ENCODE results near the gene NEUROG1. TPM values are rescaled to one million over a fixed set of nuclear protein-coding genes. Genes with fewer than 3 reads are reported as not detected.

NEUROG1 gene
- total RNA-seq, 1 experiment from 2014 or later: not detected

GRCh38 chr5:135567661-135568060 lies 31.9 kb upstream of the NEUROG1 start:
- CTCF ChIA-PET: interaction anchor here (0.6 kb wide), 1 partner anchor 105 kb away, joined by 3 read pairs; no protein-coding TSS in a partner anchor
- intact Hi-C loops (cut with micrococcal nuclease; ENCODE audit: unreplicated experiment): no loop called here
- TF ChIP-seq CTCF (conservative IDR thresholded peaks at IDR 0.05; ENCODE audit: low read depth, low read length) (no peak), EZH2 (IDR thresholded peaks at IDR 0.05; ENCODE audit: borderline replicate concordance, low read depth, low read length, poor library complexity, severe bottlenecking) (no peak)

GRCh38 chr5:135566422-135567400 lies 30.9 kb upstream of the NEUROG1 start:
- CTCF ChIA-PET: interaction anchor here (0.6 to 2.3 kb wide), 17 partner anchors 8 to 268 kb away, joined by 3 to 20 read pairs (median 5); partner anchors contain the start of genes CXCL14 and SLC25A48
- DNase-seq (ENCODE audit: low spot score): no peak
- no TSS peak for BruUV-seq (replicated peaks)
- Histone ChIP-seq H3K27me3 (replicated peaks; ENCODE audit: insufficient read depth, low read depth, low read length, poor library complexity) (no peaks in the 10 kb centered on the region), H3K27ac (ENCODE audit: low read depth, low read length, poor library complexity, severe bottlenecking) (no peak overlapping the region), H3K36me3 (ENCODE audit: insufficient read depth, low read length, poor library complexity, severe bottlenecking) (no peaks in the 10 kb centered on the region), H3K4me3 (ENCODE audit: low read depth, low read length, poor library complexity, severe bottlenecking) (no peak overlapping the region), H3K9me3 (ENCODE audit: low read depth, low read length, poor library complexity, severe bottlenecking) (no peaks in the 10 kb centered on the region), H3K4me1 (ENCODE audit: insufficient read depth, low read length, poor library complexity, severe bottlenecking) (peaks cover 5% of the 10 kb centered on the region)
- TF ChIP-seq EZH2 (IDR thresholded peaks at IDR 0.05; ENCODE audit: borderline replicate concordance, low read depth, low read length, poor library complexity, severe bottlenecking): no peak
- POLR2A ChIA-PET (ENCODE audit: low non-redundant PET): no interaction called here
- intact Hi-C loops (cut with micrococcal nuclease; ENCODE audit: unreplicated experiment): no loop called here

More at GRCh38 chr5:135567661-135568060, 31.9 kb upstream of the NEUROG1 start:
- Histone ChIP-seq H3K4me3 (ENCODE audit: low read depth, low read length, poor library complexity, severe bottlenecking) (no peak overlapping the region), H3K27me3 (replicated peaks; ENCODE audit: insufficient read depth, low read depth, low read length, poor library complexity) (no peaks in the 10 kb centered on the region), H3K27ac (ENCODE audit: low read depth, low read length, poor library complexity, severe bottlenecking) (no peak overlapping the region), H3K9me3 (ENCODE audit: low read depth, low read length, poor library complexity, severe bottlenecking) (no peaks in the 10 kb centered on the region), H3K36me3 (ENCODE audit: insufficient read depth, low read length, poor library complexity, severe bottlenecking) (no peaks in the 10 kb centered on the region), H3K4me1 (ENCODE audit: insufficient read depth, low read length, poor library complexity, severe bottlenecking) (peaks cover 5% of the 10 kb centered on the region)
- POLR2A ChIA-PET (ENCODE audit: low non-redundant PET): no interaction called here
- no peak for DNase-seq (ENCODE audit: low spot score)
- BruUV-seq (replicated peaks): no TSS peak

GRCh38 chr5:135565725-135566421 lies 30.1 kb upstream of the NEUROG1 start:
- intact Hi-C loops (cut with micrococcal nuclease; ENCODE audit: unreplicated experiment): no loop called here
- TF ChIP-seq CTCF (conservative IDR thresholded peaks at IDR 0.05; ENCODE audit: low read depth, low read length): peak; percentile 96
- TF ChIP-seq EZH2 (IDR thresholded peaks at IDR 0.05; ENCODE audit: borderline replicate concordance, low read depth, low read length, poor library complexity, severe bottlenecking): no peak
- ChIA-PET POLR2A (ENCODE audit: low non-redundant PET) (no interaction called here), CTCF (interaction anchor here (0.6 to 2.3 kb wide), 16 partner anchors 9 to 269 kb away, joined by 3 to 20 read pairs (median 6); partner anchors contain the start of genes CXCL14 and SLC25A48)
- no TSS peak for BruUV-seq (replicated peaks)
- peak; percentile 72 for DNase-seq (ENCODE audit: low spot score)
- Histone ChIP-seq H3K27me3 (replicated peaks; ENCODE audit: insufficient read depth, low read depth, low read length, poor library complexity) (no peaks in the 10 kb centered on the region), H3K9me3 (ENCODE audit: low read depth, low read length, poor library complexity, severe bottlenecking) (no peaks in the 10 kb centered on the region), H3K4me1 (ENCODE audit: insufficient read depth, low read length, poor library complexity, severe bottlenecking) (peaks cover 5% of the 10 kb centered on the region), H3K36me3 (ENCODE audit: insufficient read depth, low read length, poor library complexity, severe bottlenecking) (no peaks in the 10 kb centered on the region), H3K27ac (ENCODE audit: low read depth, low read length, poor library complexity, severe bottlenecking) (no peak overlapping the region), H3K4me3 (ENCODE audit: low read depth, low read length, poor library complexity, severe bottlenecking) (no peak overlapping the region)
